CD4-positive, alpha-beta T cell treated with Interferon gamma for 1 hour (primary cell): ENCODE results near the gene PTPRD.
"Not testable (repeated sequence)": the region's sequence is repeated elsewhere in the genome, so short reads cannot be mapped to it uniquely, and the experiment has no call there.

Experiments
- DNase-seq: peaks from one replicate; pipeline ENCODE4 v3.0.0-alpha.2; 2020

Gene PTPRD

GRCh38 chr9:9949978-9950377 is 662.8 kb downstream of the PTPRD start:
- no peak for DNase-seq

DNA sequence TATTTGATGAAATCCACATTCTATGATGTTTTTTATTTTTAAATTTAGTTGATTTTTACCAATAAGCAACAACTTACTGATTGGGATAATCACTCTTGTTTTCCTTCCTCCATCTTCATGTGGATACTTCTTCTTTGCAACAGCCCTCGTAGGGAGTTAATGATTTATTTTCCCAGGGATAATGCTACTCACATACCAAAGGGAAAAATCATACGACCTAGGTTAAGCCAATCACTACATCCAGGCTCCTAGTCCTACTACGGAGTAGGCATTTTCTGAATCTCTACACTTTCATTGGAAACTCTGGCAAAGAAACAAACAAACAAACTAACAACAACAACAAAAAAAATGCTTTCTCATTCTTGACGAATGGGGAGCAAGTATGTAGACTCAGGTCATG is 663.4 kb downstream of the PTPRD start:
- no peak for DNase-seq

DNA sequence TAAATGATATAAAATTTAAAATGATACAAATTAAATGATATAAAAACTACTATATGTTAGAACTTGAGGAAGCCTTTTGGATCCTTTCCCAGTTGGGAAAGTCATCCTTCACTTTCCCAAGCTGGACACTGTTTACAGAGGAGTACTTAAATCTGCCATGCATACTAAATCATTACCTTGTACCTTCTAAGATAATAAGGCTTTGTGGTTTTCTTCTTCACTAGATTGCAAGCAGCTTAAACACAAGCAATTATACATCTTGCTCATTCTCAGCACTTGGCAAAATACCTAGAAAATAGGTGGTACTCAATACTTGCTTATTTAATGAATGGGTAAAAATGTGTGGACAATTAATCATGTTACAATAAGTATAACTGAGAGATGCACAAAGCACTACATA is 666.8 kb downstream of the PTPRD start:
- DNase-seq, result no peak

DNA sequence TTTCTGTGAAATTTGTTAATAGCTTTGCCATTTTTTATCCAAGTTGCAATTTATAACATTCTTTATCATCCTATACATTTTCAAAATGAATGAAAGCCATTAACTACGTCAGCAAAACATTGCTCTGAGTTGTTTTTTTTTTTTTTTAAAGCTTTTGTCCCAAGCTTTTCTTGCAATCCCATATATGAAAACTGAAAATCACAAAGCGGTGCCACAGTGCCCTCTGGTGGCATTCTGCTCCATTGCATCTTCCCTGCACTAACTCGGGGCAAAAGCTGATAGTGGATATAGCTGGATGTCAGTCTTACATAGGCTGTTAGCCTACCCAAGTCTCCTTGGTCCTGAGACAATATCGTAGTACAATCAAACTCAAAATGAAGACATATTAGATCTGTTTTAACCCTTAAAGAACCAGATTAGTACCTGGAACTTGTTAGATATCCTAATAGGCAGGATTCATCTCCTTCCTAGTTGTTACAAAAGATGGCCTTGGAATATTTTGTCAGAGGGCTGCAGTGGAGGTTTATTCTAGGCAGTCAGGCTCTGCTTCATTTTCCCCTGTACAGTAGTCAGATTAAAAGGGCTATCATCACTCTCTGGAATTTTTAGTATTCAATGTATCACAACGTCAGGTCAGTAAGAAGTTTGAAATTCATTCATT is 669.9 kb downstream of the PTPRD start:
- DNase-seq, result peak; percentile 16

- no peak for DNase-seq
These were observed 674.4 kb downstream of the PTPRD start for GRCh38 chr9:9938432-9938831.

DNA sequence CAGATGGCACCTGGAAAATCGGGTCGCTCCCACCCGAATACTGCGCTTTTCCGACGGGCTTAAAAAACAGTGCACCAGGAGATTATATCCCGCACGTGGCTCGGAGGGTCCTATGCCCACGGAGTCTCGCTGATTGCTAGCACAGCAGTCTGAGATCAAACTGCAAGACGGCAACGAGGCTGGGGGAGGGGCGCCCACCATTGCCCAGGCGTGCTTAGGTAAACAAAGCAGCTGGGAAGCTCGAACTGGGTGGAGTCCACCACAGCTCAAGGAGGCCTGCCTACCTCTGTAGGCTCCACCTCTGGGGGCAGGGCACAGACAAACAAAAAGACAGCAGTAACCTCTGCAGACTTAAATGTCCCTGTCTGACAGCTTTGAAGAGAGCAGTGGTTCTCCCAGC is 681.3 kb downstream of the PTPRD start:
- DNase-seq, result not testable (repeated sequence)

DNA sequence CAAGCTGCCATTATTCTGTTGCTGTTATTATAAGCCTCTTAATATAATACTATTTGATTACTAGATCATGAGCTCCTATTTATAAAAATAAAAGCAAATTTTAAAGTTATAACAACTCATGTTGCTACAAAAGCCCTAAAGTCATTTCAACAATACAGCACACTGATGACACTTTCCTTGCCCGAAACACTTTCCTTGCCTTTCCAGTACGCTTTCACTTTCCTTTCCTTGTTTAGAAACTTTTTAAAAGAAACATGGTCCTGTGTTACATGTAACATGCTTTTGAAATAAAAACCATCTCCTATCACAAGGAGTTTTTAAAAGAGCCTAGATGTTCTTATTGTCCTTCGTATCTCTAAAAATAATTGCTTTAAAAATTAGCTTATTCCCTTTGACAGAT is 688.4 kb downstream of the PTPRD start:
- DNase-seq, result no peak

DNA sequence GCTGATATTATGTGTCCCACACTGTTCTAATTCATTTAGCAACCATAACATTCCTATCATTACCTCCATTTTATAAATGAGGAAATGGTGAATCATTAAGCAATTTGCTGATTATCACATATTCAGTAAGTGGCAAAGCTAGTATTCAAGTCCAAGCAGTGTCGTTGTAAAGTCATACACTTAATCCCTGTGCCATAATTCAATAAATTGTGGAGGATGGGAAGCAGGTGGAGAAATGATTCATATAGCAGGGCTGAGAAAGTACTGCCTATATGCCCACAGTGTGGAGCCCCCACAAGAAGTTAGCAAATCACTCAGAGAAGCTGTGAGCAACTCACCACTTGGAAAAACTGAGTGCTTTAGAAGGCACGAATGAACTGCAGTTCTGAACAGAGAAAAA is 691.0 kb downstream of the PTPRD start:
- DNase-seq, result no peak

GRCh38 chr9:9920425-9921060 is 692.3 kb downstream of the PTPRD start:
- DNase-seq, result no peak

- DNase-seq, result no peak
These were observed 693.5 kb downstream of the PTPRD start for GRCh38 chr9:9919174-9919775.

DNA sequence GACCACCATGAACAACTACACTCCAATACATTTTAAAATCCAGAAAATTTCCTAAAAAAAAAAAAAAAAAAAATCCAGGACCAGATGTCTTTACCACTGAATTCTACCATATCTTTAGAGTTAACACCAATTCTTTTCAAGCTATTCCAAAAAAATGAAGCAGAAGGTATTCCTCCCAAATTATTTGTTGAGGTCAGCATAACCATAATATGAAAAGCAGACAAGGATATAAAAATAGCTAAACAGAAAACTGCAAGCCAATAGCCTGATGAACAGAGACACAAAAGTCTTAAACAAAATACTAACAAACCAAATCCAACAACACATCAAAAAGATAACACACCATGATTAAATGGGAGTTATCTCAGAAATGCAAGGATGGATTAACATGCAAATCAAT is 695.4 kb downstream of the PTPRD start:
- no peak for DNase-seq

- DNase-seq, result no peak
These were observed 698.6 kb downstream of the PTPRD start for GRCh38 chr9:9914174-9914573.

DNA sequence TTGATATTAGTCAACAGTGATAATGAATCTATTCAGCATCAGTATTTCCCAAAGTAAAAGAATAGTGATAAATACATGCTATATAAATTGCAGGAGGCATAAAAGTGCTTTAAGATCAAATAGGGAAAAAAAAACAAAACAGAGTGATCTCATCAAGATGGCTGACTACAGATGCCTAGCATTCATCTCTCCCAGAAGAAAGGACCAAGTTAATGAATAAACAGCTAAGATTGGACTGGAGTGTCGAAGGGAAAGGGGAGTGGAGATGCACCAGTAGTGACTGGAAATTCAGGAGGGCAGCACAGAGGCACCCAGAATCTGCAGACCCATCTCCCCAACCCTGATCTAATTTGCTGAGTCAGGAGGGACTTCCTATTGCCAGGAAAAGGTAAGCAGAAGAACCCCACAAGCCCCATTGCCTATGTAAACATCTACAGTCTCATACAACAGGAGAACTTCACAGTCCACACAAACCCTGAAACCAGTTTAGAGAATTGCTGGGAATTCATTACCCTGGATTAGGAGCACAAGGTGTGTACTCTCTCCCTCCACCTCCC is 699.4 kb downstream of the PTPRD start:
- DNase-seq, result no peak

DNA sequence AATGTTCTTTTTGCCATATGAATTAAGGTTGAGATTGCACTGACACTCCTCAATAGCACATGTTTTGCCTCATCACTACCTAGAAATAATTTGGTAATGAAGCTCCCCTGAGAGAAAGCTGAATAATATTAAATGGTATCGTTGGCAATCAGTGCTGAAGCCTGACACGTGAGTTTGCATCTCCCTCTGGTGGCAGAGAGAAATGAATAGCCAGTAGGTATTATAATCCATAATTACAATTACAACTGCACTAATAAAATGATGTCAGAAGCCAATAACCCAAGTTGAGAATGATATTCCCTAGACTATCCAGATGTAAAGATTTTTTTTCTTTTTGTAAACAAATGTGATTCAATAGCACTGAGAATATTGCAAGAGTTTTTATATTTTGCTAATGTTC is 700.3 kb downstream of the PTPRD start:
- DNase-seq, result no peak

GRCh38 chr9:9905736-9906135 is 707.1 kb downstream of the PTPRD start:
- DNase-seq, result no peak

DNA sequence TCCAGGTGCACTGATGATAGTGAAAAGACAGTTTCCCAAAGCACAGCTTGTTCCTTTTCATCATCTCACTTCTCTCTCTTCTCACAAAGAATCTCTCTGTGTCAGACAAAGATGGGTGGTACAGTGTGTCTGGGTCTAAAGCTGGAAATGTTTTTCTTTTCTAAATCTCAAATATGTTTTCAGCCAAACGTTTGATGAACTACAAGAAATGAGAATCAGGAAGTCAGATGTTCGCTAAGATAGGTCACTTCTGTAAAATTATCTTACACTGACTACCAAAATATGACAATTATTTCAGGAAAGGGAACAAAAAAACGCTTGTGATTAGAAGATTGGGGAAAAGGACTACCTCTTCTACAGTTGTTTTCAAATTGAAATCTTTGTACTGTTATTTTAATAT is 708.8 kb downstream of the PTPRD start:
- DNase-seq, result no peak

DNA sequence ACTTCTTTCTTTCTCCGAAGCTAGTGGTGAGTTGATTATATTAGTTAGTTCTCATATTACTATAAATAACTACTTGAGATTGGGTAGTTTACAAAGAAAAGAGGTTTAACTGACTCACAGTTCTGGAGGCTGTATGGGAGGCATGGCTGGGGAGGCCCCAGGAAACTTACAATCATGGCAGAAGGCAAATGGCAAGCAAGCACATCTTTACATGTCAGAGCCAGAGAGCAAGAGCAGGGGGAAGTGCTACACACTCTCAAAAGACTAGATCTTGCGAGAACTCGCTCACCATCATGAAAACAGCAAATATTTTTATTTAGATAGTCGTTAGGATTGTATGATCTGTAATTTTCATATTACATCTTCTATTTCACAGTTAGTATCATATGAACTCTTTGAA is 711.2 kb downstream of the PTPRD start:
- DNase-seq, result no peak

GRCh38 chr9:9893837-9894236 is 719.0 kb downstream of the PTPRD start:
- no peak for DNase-seq

GRCh38 chr9:9892217-9892616 is 720.6 kb downstream of the PTPRD start:
- DNase-seq, result no peak

GRCh38 chr9:9881692-9882091 is 731.1 kb downstream of the PTPRD start:
- no peak for DNase-seq

GRCh38 chr9:9874270-9874669 is 738.5 kb downstream of the PTPRD start:
- DNase-seq, result no peak

DNA sequence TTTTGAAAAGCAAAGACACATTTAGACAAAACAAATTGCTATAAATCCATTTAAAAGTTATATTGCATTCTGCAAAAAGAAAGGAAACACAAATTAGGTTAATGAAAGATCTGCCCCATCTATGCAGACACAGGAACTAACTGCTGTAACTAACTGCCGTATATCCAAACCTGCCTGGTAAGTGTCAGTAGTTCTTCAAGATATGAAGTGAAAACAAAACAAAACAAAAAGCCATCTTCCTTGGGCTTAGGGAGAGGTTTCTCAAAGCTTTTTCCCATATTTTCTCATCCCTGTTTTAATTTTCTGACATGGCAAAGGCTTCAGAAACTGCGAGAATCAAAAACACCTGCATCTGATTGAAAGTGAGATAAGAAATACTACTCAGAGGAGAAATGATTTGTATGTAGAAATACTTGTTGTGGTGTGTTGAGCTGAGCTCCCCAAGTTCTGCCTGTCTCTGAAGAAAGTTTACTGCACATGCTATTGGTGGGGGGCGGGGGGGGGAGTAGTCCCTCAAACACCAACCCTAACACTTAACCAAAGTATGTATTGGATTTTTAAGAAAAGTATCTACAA is 750.5 kb downstream of the PTPRD start:
- no peak for DNase-seq

DNA sequence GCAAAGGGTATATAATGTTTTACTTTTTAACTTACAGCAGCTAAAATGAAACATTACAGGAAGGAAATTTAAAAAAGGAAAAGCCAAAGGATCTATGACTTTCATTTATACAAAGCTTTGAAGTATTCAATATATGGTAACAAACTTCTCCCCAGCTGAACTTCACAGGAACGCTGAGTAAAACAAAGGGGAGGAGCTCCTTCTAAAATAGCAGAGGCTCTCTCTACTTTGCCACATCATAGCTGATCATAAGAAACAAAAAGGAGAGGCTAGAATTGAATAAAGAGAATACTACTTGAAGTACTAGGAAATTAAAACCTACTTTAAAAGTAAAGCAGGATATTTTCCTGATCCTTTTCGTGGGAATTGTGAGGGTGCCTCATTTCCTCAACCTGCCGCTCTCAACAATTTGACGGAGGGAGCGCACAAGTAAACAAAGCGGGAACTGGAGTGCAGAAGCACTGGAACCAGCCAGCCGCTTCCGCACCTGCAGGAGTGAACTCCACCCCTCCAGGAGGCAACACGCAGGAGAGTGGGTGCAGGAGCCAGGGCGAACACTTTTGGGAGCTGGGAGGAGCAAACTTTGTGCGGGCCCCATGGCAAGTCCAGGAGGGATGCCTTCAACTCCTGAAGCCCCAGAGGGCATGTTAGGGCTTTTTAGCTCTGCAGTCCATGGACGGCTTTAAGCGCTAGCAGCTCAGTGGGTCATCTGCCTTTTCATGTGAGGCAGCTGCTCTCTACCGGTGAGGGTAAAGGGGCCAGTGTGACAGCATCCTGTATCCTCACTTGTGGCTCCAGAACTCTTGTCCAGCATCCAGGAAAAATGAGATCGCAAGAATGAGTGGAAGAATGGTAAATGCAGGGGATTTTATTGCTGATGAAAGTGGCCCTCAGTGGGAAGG is 757.4 kb downstream of the PTPRD start:
- no peak for DNase-seq
